Mesendoderm (in vitro differentiated cells): ENCODE measurements around the gene HOXC5.

ENCODE experiments used
- DNase-seq: peaks from one replicate; pipeline ENCODE4 v3.0.0; 2013
- H2AK5ac ChIP-seq: 2 replicates; pipeline ENCODE4 v1.6.1; 2013; ENCODE audit warnings: low read length, inconsistent platforms
- H2BK120ac ChIP-seq: 2 replicates; pipeline ENCODE4 v1.6.1; 2013; ENCODE audit warnings: low read depth, mild to moderate bottlenecking, low read length, moderate library complexity, mixed read lengths
- H2BK15ac ChIP-seq: replicated peaks from 2 replicates; pipeline ENCODE4 v1.6.1; 2013; ENCODE audit warnings: low read depth, mild to moderate bottlenecking, moderate library complexity
- H2BK5ac ChIP-seq: 2 replicates; pipeline ENCODE4 v1.6.1; 2013; ENCODE audit warnings: low read length, inconsistent platforms
- H3K18ac ChIP-seq: 2 replicates; pipeline ENCODE4 v1.6.1; 2013; ENCODE audit warnings: mild to moderate bottlenecking, low read length, mixed read lengths
- H3K23ac ChIP-seq: one replicate; pipeline ENCODE4 v1.6.1; 2013; ENCODE audit warnings: low read length
- H3K27ac ChIP-seq: 2 replicates; pipeline ENCODE4 v1.5.1; 2013; ENCODE audit warnings: low read depth, mild to moderate bottlenecking, inconsistent platforms, low read length, moderate library complexity
- H3K27me3 ChIP-seq: 2 replicates; pipeline ENCODE4 v1.6.1; 2013; ENCODE audit warnings: low read length, control low read depth, mild to moderate bottlenecking, inconsistent platforms; ENCODE audit not compliant: insufficient read depth, poor library complexity
- H3K36me3 ChIP-seq: 2 replicates; pipeline ENCODE4 v1.6.1; 2013; ENCODE audit warnings: low read length, inconsistent platforms; ENCODE audit not compliant: control insufficient read depth, insufficient read depth
- H3K4ac ChIP-seq: one replicate; pipeline ENCODE4 v1.6.1; 2013; ENCODE audit warnings: low read depth, mild to moderate bottlenecking, low read length, moderate library complexity
- H3K4me1 ChIP-seq: 2 replicates; pipeline ENCODE4 v1.6.1; 2013; ENCODE audit warnings: low read depth, low read length, inconsistent platforms; ENCODE audit not compliant: control insufficient read depth
- H3K4me2 ChIP-seq: 2 replicates; pipeline ENCODE4 v1.6.1; 2013; ENCODE audit warnings: low read length
- H3K4me3 ChIP-seq: 2 replicates; pipeline ENCODE4 v1.5.1; 2013; ENCODE audit warnings: mild to moderate bottlenecking, low read length
- H3K56ac ChIP-seq: one replicate; pipeline ENCODE4 v1.6.1; 2013; ENCODE audit warnings: low read length
- H3K79me1 ChIP-seq: 2 replicates; pipeline ENCODE4 v1.6.1; 2013; ENCODE audit warnings: low read length, inconsistent platforms
- H3K79me2 ChIP-seq: 2 replicates; pipeline ENCODE4 v1.6.1; 2013; ENCODE audit warnings: mild to moderate bottlenecking, low read length; ENCODE audit not compliant: control insufficient read depth, insufficient read depth
- H3K9ac ChIP-seq: 2 replicates; pipeline ENCODE4 v1.6.1; 2013; ENCODE audit warnings: low read length, inconsistent platforms
- H4K5ac ChIP-seq: one replicate; pipeline ENCODE4 v1.6.1; 2013; ENCODE audit warnings: low read length
- H4K8ac ChIP-seq: one replicate; pipeline ENCODE4 v1.6.1; 2013; ENCODE audit warnings: low read depth, mild to moderate bottlenecking, control low read depth, low read length, moderate library complexity
- WGBS: extraction: QIAGEN DNeasy Blood & Tissue Kit; methylation state at CpG from one replicate; pipeline ENCODE4 v1.1.7; 2013; ENCODE audit warnings: low lambda C conversion rate, missing lambda C conversion rate; ENCODE audit not compliant: insufficient coverage; ENCODE audit errors: extremely low coverage; 5-methylcytosine and 5-hydroxymethylcytosine counted together

Gene HOXC5

DNA sequence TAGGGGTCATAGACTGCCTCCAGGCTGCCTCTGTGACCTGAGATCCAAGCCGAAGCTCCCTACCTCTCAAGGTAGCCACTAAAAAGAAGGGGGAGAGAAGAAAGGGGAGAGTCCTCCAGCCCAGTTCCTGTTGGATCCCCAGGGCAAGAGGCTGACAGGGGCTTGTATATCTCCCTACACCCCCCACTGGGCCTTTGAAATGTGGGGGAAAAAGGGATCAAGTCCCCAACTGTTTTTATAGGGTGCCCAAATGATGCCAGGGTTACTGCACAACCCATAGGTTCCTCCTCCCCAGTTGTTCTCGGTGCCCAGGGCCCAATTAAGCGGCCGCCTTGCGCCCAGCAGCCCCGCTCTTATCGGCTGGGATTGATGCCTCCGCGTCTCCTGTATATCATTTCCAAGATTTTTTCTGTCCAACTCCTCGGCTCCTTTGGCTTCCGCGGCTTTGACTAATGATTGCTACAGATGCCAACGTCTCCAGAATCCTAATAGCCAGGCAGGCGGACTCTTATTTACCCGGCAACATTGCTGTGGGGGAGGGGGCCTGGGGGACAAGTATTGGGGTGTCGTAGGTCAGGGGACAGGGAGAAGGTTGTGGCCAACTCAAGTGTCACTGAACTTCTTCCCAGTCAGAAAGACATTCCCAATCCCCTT lies 13.1 kb downstream of the HOXC5 start:
- H3K36me3 ChIP-seq: no peaks in the 10 kb centered on the region
- DNase-seq: no peak
- H3K4ac ChIP-seq: no peak overlapping the region
- no peak overlapping the region for H4K5ac ChIP-seq
- no peak overlapping the region for H3K27ac ChIP-seq
- no peaks in the 10 kb centered on the region for H3K79me2 ChIP-seq
- no peak overlapping the region for H2BK15ac ChIP-seq
- no peaks in the 10 kb centered on the region for H3K4me1 ChIP-seq
- no peak overlapping the region for H3K9ac ChIP-seq
- H3K79me1 ChIP-seq: no peaks in the 10 kb centered on the region
- no CpG with 5 or more reads among the region's 16 CpGs for WGBS
- no peak overlapping the region for H2BK120ac ChIP-seq
- no peak overlapping the region for H2AK5ac ChIP-seq
- H3K18ac ChIP-seq: no peak overlapping the region
- no peak overlapping the region for H2BK5ac ChIP-seq
- H3K27me3 ChIP-seq: peaks cover 86% of the 10 kb centered on the region
- no peak overlapping the region for H3K56ac ChIP-seq
- H4K8ac ChIP-seq: no peak overlapping the region
- no peak overlapping the region for H3K23ac ChIP-seq
- H3K4me2 ChIP-seq: no peak overlapping the region
- H3K4me3 ChIP-seq: no peak overlapping the region

DNA sequence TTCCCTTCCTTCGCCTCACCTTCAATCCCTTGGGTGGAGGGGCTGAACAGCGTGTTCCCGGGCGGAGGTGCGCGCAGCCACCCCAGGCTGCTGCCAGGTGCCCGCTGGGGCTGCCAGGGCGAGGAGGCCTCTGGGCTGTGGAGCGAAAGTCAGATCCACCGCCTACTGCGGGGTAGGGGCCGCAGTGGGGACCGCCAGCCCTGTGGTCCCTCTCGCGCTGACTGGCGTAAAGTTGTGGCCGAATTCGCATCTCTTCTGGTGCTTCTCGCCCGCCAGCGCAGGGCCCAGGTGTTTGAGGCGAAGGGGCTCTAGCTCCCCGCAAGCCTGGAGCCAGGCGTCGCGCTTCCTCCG lies 13.9 kb downstream of the HOXC5 start:
- Histone ChIP-seq H2BK15ac (no peak overlapping the region), H3K27ac (no peak overlapping the region), H2BK120ac (no peak overlapping the region), H3K79me2 (no peaks in the 10 kb centered on the region), H3K56ac (no peak overlapping the region), H3K27me3 (peaks cover 89% of the 10 kb centered on the region), H3K79me1 (no peaks in the 10 kb centered on the region), H3K23ac (peak overlapping the region; percentile 94), H2AK5ac (no peak overlapping the region), H3K4me1 (no peaks in the 10 kb centered on the region), H3K4me3 (no peak overlapping the region), H4K5ac (no peak overlapping the region), H4K8ac (no peak overlapping the region), H3K4ac (no peak overlapping the region), H3K18ac (no peak overlapping the region), H3K9ac (no peak overlapping the region), H3K36me3 (no peaks in the 10 kb centered on the region), H2BK5ac (no peak overlapping the region), H3K4me2 (no peak overlapping the region)
- DNase-seq: no peak
- no CpG with 5 or more reads among the region's 27 CpGs for WGBS

DNA sequence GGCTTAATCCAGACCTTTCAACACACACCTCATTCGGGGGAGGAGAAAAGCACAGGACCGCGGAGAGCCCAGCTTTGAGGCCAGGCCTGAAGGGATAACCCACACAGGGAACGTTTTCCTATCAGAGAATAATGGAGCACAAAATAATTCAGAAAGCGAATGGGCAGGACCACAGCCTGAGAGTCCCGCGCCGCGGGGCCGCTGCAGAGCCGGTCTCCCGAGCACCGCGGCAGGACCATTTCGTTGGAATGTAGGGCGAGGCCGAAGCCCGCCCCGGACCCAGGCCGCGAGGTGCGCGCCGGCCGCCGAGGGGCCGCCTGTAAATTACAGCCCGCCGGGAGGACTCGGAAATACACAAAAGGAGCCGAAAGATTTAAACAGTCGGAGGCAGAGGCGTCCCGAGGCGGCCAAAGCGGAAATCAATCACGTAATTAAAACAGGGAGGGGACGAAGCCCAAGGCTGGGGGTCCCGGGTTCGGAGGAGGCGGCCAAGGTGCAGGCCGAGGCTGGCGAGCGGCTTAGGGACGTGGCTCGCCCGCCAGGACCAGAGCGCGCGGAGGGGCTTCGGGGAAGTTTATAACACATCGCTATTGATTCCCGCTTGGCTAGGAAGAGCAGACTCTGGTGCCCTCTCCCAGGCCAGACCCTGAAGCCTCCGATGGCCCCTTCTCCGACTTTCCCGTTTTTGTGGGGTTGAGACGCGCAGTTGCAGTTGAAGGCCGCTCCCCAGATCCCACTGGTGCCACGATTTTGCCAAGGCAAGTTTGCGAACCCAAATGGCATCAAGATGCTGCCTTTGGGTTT lies 14.5 kb downstream of the HOXC5 start:
- H3K4me3 ChIP-seq: no peak overlapping the region
- H3K56ac ChIP-seq: no peak overlapping the region
- H3K9ac ChIP-seq: no peak overlapping the region
- no peak overlapping the region for H3K27ac ChIP-seq
- H3K79me1 ChIP-seq: no peaks in the 10 kb centered on the region
- no peak overlapping the region for H2BK120ac ChIP-seq
- H3K4ac ChIP-seq: no peak overlapping the region
- no peak overlapping the region for H3K23ac ChIP-seq
- no peak overlapping the region for H2BK5ac ChIP-seq
- peaks cover 91% of the 10 kb centered on the region for H3K27me3 ChIP-seq
- no peak overlapping the region for H2BK15ac ChIP-seq
- H3K79me2 ChIP-seq: no peaks in the 10 kb centered on the region
- H4K8ac ChIP-seq: no peak overlapping the region
- no peak overlapping the region for H4K5ac ChIP-seq
- H2AK5ac ChIP-seq: no peak overlapping the region
- no CpG with 5 or more reads among the region's 61 CpGs for WGBS
- no peak overlapping the region for H3K18ac ChIP-seq
- no peak for DNase-seq
- no peaks in the 10 kb centered on the region for H3K4me1 ChIP-seq
- H3K4me2 ChIP-seq: no peak overlapping the region
- no peaks in the 10 kb centered on the region for H3K36me3 ChIP-seq

DNA sequence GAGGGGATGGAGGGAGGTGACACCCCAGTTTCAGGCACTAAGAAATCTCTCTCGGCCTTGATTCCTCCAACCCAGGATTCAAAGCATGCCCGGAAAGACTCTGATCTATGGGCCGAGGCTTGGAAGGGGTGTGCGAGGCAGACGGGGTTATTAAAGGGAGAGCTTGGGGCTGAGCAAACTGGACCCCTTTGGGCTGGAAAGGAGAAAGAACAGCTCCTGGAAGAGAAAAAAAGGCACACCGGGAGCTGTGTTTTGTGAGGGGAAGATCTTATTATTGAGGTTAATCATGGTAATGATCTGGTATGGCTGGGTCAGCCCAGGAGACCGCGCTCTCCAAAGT lies 15.1 kb downstream of the HOXC5 start:
- no peak overlapping the region for H3K4ac ChIP-seq
- no peak overlapping the region for H3K23ac ChIP-seq
- no peak overlapping the region for H2AK5ac ChIP-seq
- H3K27ac ChIP-seq: no peak overlapping the region
- H3K36me3 ChIP-seq: no peaks in the 10 kb centered on the region
- no peak overlapping the region for H3K4me3 ChIP-seq
- DNase-seq: no peak
- H2BK120ac ChIP-seq: no peak overlapping the region
- H4K5ac ChIP-seq: no peak overlapping the region
- no peak overlapping the region for H3K56ac ChIP-seq
- H3K79me1 ChIP-seq: no peaks in the 10 kb centered on the region
- H3K9ac ChIP-seq: no peak overlapping the region
- H3K4me1 ChIP-seq: no peaks in the 10 kb centered on the region
- no peak overlapping the region for H4K8ac ChIP-seq
- H3K27me3 ChIP-seq: peaks cover 91% of the 10 kb centered on the region
- H3K18ac ChIP-seq: no peak overlapping the region
- no peak overlapping the region for H3K4me2 ChIP-seq
- no peaks in the 10 kb centered on the region for H3K79me2 ChIP-seq
- H2BK15ac ChIP-seq: no peak overlapping the region
- H2BK5ac ChIP-seq: no peak overlapping the region
- WGBS: no CpG with 5 or more reads among the region's 8 CpGs

DNA sequence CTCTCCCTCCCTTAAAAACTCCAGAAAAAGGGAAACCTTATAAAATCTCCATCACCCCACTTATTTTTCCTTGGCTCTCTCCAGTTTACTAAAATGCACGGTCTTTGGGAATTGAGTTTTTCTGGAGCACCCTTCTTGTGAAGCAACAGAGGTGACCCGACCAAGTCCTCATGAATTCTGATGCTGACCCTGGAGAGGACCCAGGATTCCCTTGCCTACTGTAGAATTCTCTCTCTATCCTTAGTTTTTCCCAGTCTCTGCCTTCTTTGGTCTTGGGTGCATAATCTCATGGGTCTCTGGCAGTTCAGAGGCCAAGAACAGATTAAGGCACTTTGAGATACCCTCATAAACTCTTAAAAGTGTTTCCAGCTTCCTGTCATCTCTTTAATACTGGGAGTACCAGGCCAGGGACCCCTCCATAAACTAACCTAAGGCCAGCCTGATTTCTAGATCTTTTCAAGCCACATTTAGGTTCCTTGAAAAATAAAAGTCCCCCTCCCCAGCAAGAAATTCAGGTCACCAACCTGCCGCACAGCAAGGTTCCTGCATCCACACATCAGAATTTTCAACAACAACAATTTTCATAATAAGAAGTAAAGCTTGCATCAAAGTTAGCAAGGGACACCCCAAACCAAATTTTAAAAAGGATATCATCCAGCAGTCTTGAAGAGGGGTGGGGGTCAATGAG lies 15.7 kb downstream of the HOXC5 start:
- no peaks in the 10 kb centered on the region for H3K36me3 ChIP-seq

More for the DNA sequence above, 15.7 kb downstream of the HOXC5 start:
- H3K23ac ChIP-seq: no peak overlapping the region
- no peak overlapping the region for H2BK5ac ChIP-seq
- H3K56ac ChIP-seq: no peak overlapping the region
- no peak overlapping the region for H3K9ac ChIP-seq
- H3K4me1 ChIP-seq: no peaks in the 10 kb centered on the region
- no peak overlapping the region for H2AK5ac ChIP-seq
- no peaks in the 10 kb centered on the region for H3K79me1 ChIP-seq
- no peak overlapping the region for H3K4me3 ChIP-seq
- H2BK120ac ChIP-seq: no peak overlapping the region
- no CpG with 5 or more reads among the region's 3 CpGs for WGBS
- H2BK15ac ChIP-seq: no peak overlapping the region
- H3K4me2 ChIP-seq: no peak overlapping the region
- H3K27ac ChIP-seq: no peak overlapping the region
- H4K5ac ChIP-seq: no peak overlapping the region
- H3K79me2 ChIP-seq: no peaks in the 10 kb centered on the region
- H4K8ac ChIP-seq: no peak overlapping the region
- no peak for DNase-seq
- no peak overlapping the region for H3K18ac ChIP-seq
- no peak overlapping the region for H3K4ac ChIP-seq
- H3K27me3 ChIP-seq: peaks cover 92% of the 10 kb centered on the region
